Endothelial cell of umbilical vein (primary cell): ENCODE data around the gene LUZP2. TPM values are rescaled to one million over a fixed set of nuclear protein-coding genes. Genes with fewer than 3 reads are reported as not detected.

Source experiments
- BruUV-seq: library from RNA; stranded (reverse); fragments of 400-500 nt; replicated peaks from 2 replicates; lab custom pipeline; 2021; lab: Mats Ljungman, UMichigan
- CTCF ChIA-PET: fragments of 300-600, 350-600 bp; sonication (Branson Sonifier 250); formaldehyde crosslinking; loops from one replicate; lab custom pipeline; 2021; ENCODE audit warnings: antibody characterized with exemption, inconsistent platforms; lab: Charles Lee
- POLR2A ChIA-PET: fragments of 300-600, 350-600 bp; sonication (Branson Sonifier 250); formaldehyde crosslinking; loops from one replicate; lab custom pipeline; 2021; ENCODE audit warnings: antibody characterized with exemption, inconsistent platforms; lab: Charles Lee
- DNase-seq: peaks from one replicate; pipeline ENCODE4 v3.0.0-alpha.2; 2011; ENCODE audit warnings: low read depth, low spot score
- FAIRE-seq: peaks from 2 replicates; lab custom pipeline; 2011; peaks lifted over from hg19 to GRCh38; lab: Jason Lieb, UNC
- H2AFZ ChIP-seq: 2 replicates; pipeline ENCODE4 v1.6.0; 2012; ENCODE audit warnings: low read depth, low read length, control low read depth, inconsistent platforms
- H3K27ac ChIP-seq: 2 replicates; pipeline ENCODE4 v1.5.1; 2011; ENCODE audit warnings: low read depth, mild to moderate bottlenecking, control low read depth, low read length, moderate library complexity; ENCODE audit not compliant: insufficient read depth
- H3K27me3 ChIP-seq, 2 experiments: 2 replicates each; pipeline versions ENCODE4 v1.6.0 to v1.6.1; 2011; ENCODE audit warnings: low read length in 2 of 2, mixed read lengths in 1 of 2; ENCODE audit not compliant: control insufficient read depth in 2 of 2, insufficient read depth in 2 of 2
- H3K36me3 ChIP-seq, 2 experiments: 2 replicates in 1 of 2; 3 replicates in 1 of 2; pipeline ENCODE4 v1.5.1; 2011; ENCODE audit warnings: low read length in 2 of 2, mild to moderate bottlenecking in 1 of 2, moderate library complexity in 1 of 2; ENCODE audit not compliant: control insufficient read depth in 2 of 2, insufficient read depth in 2 of 2; ENCODE audit errors: extremely low read depth in 1 of 2
- H3K4me1 ChIP-seq: 3 replicates; pipeline ENCODE4 v1.5.1; 2011; ENCODE audit warnings: mild to moderate bottlenecking, low read length; ENCODE audit not compliant: control insufficient read depth, insufficient read depth; ENCODE audit errors: extremely low read depth
- H3K4me2 ChIP-seq: 2 replicates; pipeline ENCODE4 v1.6.1; 2011; ENCODE audit warnings: low read length, control low read depth, mixed read lengths; ENCODE audit not compliant: insufficient read depth
- H3K4me3 ChIP-seq, 3 experiments: fragments of 200-600 bp in 1 of 3; sonication (generic), shearing (Covaris generic) in 1 of 3; replicated peaks in 1 of 3; 2 replicates each; pipeline ENCODE4 v1.5.1; 2011 to 2016; ENCODE audit warnings: control low read depth in 3 of 3, low read length in 3 of 3, mild to moderate bottlenecking in 2 of 3, inconsistent platforms in 1 of 3, low read depth in 1 of 3, moderate library complexity in 1 of 3; ENCODE audit not compliant: insufficient read depth in 1 of 3
- H3K79me2 ChIP-seq: 2 replicates; pipeline ENCODE4 v1.6.0; 2012; ENCODE audit warnings: low read length, inconsistent platforms; ENCODE audit not compliant: control insufficient read depth, insufficient read depth
- H3K9ac ChIP-seq: replicated peaks from 2 replicates; pipeline ENCODE3; 2011; ENCODE audit warnings: low read length, control low read depth; ENCODE audit not compliant: insufficient read depth; ENCODE audit errors: extremely low read depth
- H3K9me1 ChIP-seq: replicated peaks from 3 replicates; pipeline ENCODE4 v1.6.0; 2011; ENCODE audit warnings: mild to moderate bottlenecking, low read length; ENCODE audit not compliant: control insufficient read depth, insufficient read depth; ENCODE audit errors: extremely low read depth
- H3K9me3 ChIP-seq: replicated peaks from 2 replicates; pipeline ENCODE4 v1.5.1; 2012; ENCODE audit warnings: low read length, inconsistent platforms; ENCODE audit not compliant: control insufficient read depth, insufficient read depth
- H4K20me1 ChIP-seq: replicated peaks from 2 replicates; pipeline ENCODE3; 2011; ENCODE audit warnings: mild to moderate bottlenecking, low read length; ENCODE audit not compliant: control insufficient read depth, insufficient read depth; ENCODE audit errors: extremely low read depth
- EZH2 ChIP-seq: IDR thresholded peaks from 2 replicates; pipeline ENCODE4 v1.6.1; 2012; ENCODE audit warnings: borderline replicate concordance, low read depth, mild to moderate bottlenecking, moderate library complexity, low read length, inconsistent platforms; ENCODE audit not compliant: severe bottlenecking
- FOS ChIP-seq: IDR thresholded peaks from 2 replicates; pipeline ENCODE4 v1.6.1; 2011; ENCODE audit warnings: mild to moderate bottlenecking, low read length, moderate library complexity, borderline replicate concordance; ENCODE audit not compliant: insufficient read depth
- JUN ChIP-seq: IDR thresholded peaks from 2 replicates; pipeline ENCODE4 v1.6.1; 2011; ENCODE audit warnings: borderline replicate concordance, low read depth; ENCODE audit not compliant: insufficient read length, insufficient read depth
- MYC ChIP-seq: IDR thresholded peaks from one replicate; pipeline ENCODE4 v1.6.1; 2011; ENCODE audit warnings: mild to moderate bottlenecking, low read depth, low read length
- POLR2A ChIP-seq: IDR thresholded peaks from 2 replicates; pipeline ENCODE4 v1.6.1; 2012; ENCODE audit warnings: low read depth, mild to moderate bottlenecking, control low read depth, low read length
- POLR2AphosphoS5 ChIP-seq: IDR thresholded peaks from 2 replicates; pipeline ENCODE4 v1.6.1; 2012; ENCODE audit warnings: low read depth, mild to moderate bottlenecking, control low read depth, low read length, moderate library complexity; ENCODE audit not compliant: insufficient read depth
- dilution Hi-C: fragments of 300-500 bp; cut with MboI; formaldehyde crosslinking; loops from one replicate; pipeline ENCODE4 v1.15.0; 2019; ENCODE audit warnings: low sequenced_read_pairs; ENCODE audit not compliant: extremely low pct_ligation_motif_present
- intact Hi-C: fragments of 100-400 bp; cut with micrococcal nuclease; formaldehyde crosslinking; loops from one replicate; pipeline ENCODE4 v1.10.0; 2022
- polyA plus RNA-seq, 4 experiments: library from polyadenylated mRNA; depleted of rRNA in 3 of 4; stranded (reverse) in 3 of 4; unstranded in 1 of 4; fragments of >200 nt; gene quantifications; 2 replicates each; pipeline versions ENCODE4 v1.2.1 to v1.2.3, GENCODE V29; 2011 to 2012; ENCODE audit warnings: missing spikeins in 1 of 4
- total RNA-seq: library from RNA; stranded (reverse); gene quantifications from 2 replicates; pipeline ENCODE4 v1.2.3, GENCODE V29; 2021
- TF ChIP-seq, protein P1 (sequence below): IDR thresholded peaks from 2 replicates; pipeline ENCODE4 v1.6.1; 2011; ENCODE audit not compliant: insufficient read depth, insufficient read length
- TF ChIP-seq, protein P2 (sequence below), 2 donors: IDR thresholded peaks; 1 replicate in 1 of 2; 2 replicates in 1 of 2; pipeline ENCODE4 v1.5.1; 2011; ENCODE audit warnings: low read length in 2 of 2, mild to moderate bottlenecking in 2 of 2, moderate library complexity in 2 of 2, control low read depth in 1 of 2, inconsistent platforms in 1 of 2, low read depth in 1 of 2; ENCODE audit not compliant: insufficient read depth in 1 of 2; ENCODE audit errors: extremely low read depth in 1 of 2

Gene LUZP2
- total and polyA plus RNA-seq, 2 donors (not counting 3 experiments of a cell fraction or from before 2014, with no cell fraction given): 0.07 TPM; not detected in 1

DNA sequence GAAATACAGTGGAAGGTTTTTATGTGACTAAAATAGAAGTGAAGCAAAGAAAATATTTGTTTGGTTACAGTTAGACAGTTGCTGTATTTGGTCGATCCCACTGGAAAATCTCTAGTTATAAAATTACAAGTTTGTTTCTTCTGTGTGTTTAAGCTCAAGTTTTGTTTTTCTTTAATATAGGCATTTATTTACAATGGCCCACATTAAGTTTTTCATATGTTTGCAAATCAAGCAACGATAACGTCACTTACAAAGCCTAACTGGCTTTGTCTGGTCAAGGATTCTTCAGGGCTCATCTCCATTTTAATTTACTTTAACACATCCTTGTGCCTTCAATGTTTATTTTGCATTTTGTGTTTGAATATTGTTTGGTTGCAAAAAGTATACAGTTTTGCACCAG is 270.6 kb downstream of the LUZP2 start:
- no TSS peak for BruUV-seq
- no peaks in the 10 kb centered on the region for H3K79me2 ChIP-seq
- FAIRE-seq: no peak
- no peak for DNase-seq
- H3K9ac ChIP-seq: no peak overlapping the region
- H4K20me1 ChIP-seq: no peaks in the 10 kb centered on the region
- H3K4me1 ChIP-seq: no peaks in the 10 kb centered on the region
- H3K36me3 ChIP-seq: no peaks in the 10 kb centered on the region
- H3K9me1 ChIP-seq: no peaks in the 10 kb centered on the region
- TF ChIP-seq, protein P1, sequence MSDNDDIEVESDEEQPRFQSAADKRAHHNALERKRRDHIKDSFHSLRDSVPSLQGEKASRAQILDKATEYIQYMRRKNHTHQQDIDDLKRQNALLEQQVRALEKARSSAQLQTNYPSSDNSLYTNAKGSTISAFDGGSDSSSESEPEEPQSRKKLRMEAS: no peak
- TF ChIP-seq, protein P2, sequence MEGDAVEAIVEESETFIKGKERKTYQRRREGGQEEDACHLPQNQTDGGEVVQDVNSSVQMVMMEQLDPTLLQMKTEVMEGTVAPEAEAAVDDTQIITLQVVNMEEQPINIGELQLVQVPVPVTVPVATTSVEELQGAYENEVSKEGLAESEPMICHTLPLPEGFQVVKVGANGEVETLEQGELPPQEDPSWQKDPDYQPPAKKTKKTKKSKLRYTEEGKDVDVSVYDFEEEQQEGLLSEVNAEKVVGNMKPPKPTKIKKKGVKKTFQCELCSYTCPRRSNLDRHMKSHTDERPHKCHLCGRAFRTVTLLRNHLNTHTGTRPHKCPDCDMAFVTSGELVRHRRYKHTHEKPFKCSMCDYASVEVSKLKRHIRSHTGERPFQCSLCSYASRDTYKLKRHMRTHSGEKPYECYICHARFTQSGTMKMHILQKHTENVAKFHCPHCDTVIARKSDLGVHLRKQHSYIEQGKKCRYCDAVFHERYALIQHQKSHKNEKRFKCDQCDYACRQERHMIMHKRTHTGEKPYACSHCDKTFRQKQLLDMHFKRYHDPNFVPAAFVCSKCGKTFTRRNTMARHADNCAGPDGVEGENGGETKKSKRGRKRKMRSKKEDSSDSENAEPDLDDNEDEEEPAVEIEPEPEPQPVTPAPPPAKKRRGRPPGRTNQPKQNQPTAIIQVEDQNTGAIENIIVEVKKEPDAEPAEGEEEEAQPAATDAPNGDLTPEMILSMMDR (IDR thresholded peaks at IDR 0.05; ENCODE audit: extremely low read depth in 1 of 2, insufficient read depth in 1 of 2, low read depth in 1 of 2, low read length in 2 of 2): no peak
- TF ChIP-seq MYC: no peak
- TF ChIP-seq JUN: no peak
- no peak for TF ChIP-seq FOS
- TF ChIP-seq EZH2: no peak
- no peak for TF ChIP-seq POLR2AphosphoS5
- no peak for TF ChIP-seq POLR2A
- POLR2A ChIA-PET: no interaction called here
- H2AFZ ChIP-seq: no peak overlapping the region
- no peak overlapping the region for H3K4me3 ChIP-seq
- CTCF ChIA-PET: no interaction called here
- no peak overlapping the region for H3K4me2 ChIP-seq
- intact Hi-C loops (no loop called here), dilution Hi-C loops (no loop called here)
- no peak overlapping the region for H3K27ac ChIP-seq
- H3K9me3 ChIP-seq: no peaks in the 10 kb centered on the region
- H3K27me3 ChIP-seq: no peaks in the 10 kb centered on the region
